ENCODE results near the gene CCDC85C. TPM values are rescaled to one million over a fixed set of nuclear protein-coding genes. Genes with fewer than 3 reads are reported as not detected.

Gene CCDC85C
- total and polyA plus RNA-seq, 10 of the 15 experiments (the other 5 are each of a cell fraction or from before 2014, with no cell fraction given), result 0.03 to 3.6 (median 1.1) TPM

GRCh38 chr14:99606359-99606758 lies 2.4 kb upstream of the CCDC85C start:
- TF ChIP-seq ZNF207 (IDR thresholded peaks at IDR 0.05; ENCODE audit: borderline replicate concordance) (no peak), ETV6 (conservative IDR thresholded peaks at IDR 0.05 in 1 of 2, IDR thresholded peaks at IDR 0.05 in 1 of 2; ENCODE audit: borderline replicate concordance in 1 of 2, low read depth in 1 of 2) (no peak), ZBTB33 (IDR thresholded peaks at IDR 0.05) (no peak), ZBED1 (IDR thresholded peaks at IDR 0.05; ENCODE audit: borderline replicate concordance) (no peak), MAX (IDR thresholded peaks at IDR 0.05; ENCODE audit: low read depth, low read length) (no peak), RFX5 (IDR thresholded peaks at IDR 0.05; ENCODE audit: low read depth, low read length) (no peak), PAX5 (IDR thresholded peaks at IDR 0.05; ENCODE audit: borderline replicate concordance, low read depth, low read length) (no peak), CBX3 (IDR thresholded peaks at IDR 0.05; ENCODE audit: borderline replicate concordance, low read depth) (no peak), FOXM1 (IDR thresholded peaks at IDR 0.05; ENCODE audit: low read depth, low read length) (no peak)
- TF ChIP-seq, protein P1, sequence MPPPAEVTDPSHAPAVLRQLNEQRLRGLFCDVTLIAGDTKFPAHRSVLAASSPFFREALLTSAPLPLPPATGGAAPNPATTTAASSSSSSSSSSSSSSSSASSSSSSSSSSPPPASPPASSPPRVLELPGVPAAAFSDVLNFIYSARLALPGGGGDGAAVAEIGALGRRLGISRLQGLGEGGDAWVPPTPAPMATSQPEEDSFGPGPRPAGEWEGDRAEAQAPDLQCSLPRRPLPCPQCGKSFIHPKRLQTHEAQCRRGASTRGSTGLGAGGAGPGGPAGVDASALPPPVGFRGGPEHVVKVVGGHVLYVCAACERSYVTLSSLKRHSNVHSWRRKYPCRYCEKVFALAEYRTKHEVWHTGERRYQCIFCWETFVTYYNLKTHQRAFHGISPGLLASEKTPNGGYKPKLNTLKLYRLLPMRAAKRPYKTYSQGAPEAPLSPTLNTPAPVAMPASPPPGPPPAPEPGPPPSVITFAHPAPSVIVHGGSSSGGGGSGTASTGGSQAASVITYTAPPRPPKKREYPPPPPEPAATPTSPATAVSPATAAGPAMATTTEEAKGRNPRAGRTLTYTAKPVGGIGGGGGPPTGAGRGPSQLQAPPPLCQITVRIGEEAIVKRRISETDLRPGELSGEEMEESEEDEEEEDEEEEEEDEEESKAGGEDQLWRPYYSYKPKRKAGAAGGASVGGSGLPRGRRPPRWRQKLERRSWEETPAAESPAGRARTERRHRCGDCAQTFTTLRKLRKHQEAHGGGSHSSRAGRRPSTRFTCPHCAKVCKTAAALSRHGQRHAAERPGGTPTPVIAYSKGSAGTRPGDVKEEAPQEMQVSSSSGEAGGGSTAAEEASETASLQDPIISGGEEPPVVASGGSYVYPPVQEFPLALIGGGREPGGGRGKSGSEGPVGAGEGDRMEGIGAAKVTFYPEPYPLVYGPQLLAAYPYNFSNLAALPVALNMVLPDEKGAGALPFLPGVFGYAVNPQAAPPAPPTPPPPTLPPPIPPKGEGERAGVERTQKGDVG (CRISPR knock-in tag; IDR thresholded peaks at IDR 0.05), result no peak
- DNase-seq (ENCODE audit: low read depth, low spot score) (no peak), ATAC-seq (no peak), FAIRE-seq (no peak)
- H3K27ac ChIP-seq (ENCODE audit: control insufficient read depth, insufficient read depth), result no peak overlapping the region
- RAD21 ChIA-PET (ENCODE audit: unreplicated experiment), result interaction anchor here (0.9 to 1.0 kb wide), 2 partner anchors 22 to 78 kb away, joined by 4 to 6 read pairs; partner anchors contain the start of gene CYP46A1
- WGBS (ENCODE audit: insufficient coverage, insufficient replicate concordance, low lambda C conversion rate, missing lambda C conversion rate), result 47% methylated on average over 6 of the region's 7 CpGs
- peaks cover 11% of the 10 kb centered on the region; the same call in 1 of the 2 replicates for H3K4me1 ChIP-seq (ENCODE audit: control insufficient read depth, insufficient read depth, low read length)
- in situ Hi-C loops (cut with MboI) (no loop called here), intact Hi-C loops (cut with micrococcal nuclease; ENCODE audit: unreplicated experiment) (no loop called here)
- H3K36me3 ChIP-seq (ENCODE audit: control insufficient read depth in 2 of 2, insufficient read depth in 2 of 2, low read length in 1 of 2), result no peaks in the 10 kb centered on the region
- no peak overlapping the region for H3K9ac ChIP-seq (ENCODE audit: control insufficient read depth, insufficient read depth, low read length)
- SMC1A ChIA-PET (ENCODE audit: uncharacterized antibody, unreplicated experiment), result interaction anchor here (1.2 to 1.5 kb wide), 2 partner anchors 16 to 293 kb away, joined by 3 to 4 read pairs; no protein-coding TSS in a partner anchor
- CTCF ChIA-PET, result interaction anchor here (1.2 kb wide), 1 partner anchor 78 kb away, joined by 4 read pairs; the partner anchor contains the start of gene CYP46A1
- H3K27me3 ChIP-seq (replicated peaks in 1 of 2; ENCODE audit: control insufficient read depth in 2 of 2, insufficient read depth in 2 of 2, low read length in 1 of 2), result no peaks in the 10 kb centered on the region; a peak in 1 of 4 replicates
- H4K20me1 ChIP-seq (ENCODE audit: control insufficient read depth, insufficient read depth), result no peaks in the 10 kb centered on the region
- H3K4me3 ChIP-seq, result no peak overlapping the region
- BruUV-seq (replicated peaks), result no TSS peak
- H2AFZ ChIP-seq (ENCODE audit: control insufficient read depth, low read depth, low read length), result no peak overlapping the region
- H3K79me2 ChIP-seq (ENCODE audit: control insufficient read depth, insufficient read depth, low read length), result no peaks in the 10 kb centered on the region
- POLR2A ChIA-PET, result interaction anchor here (0.6 to 2.4 kb wide), 4 partner anchors 11 to 78 kb away, joined by 3 to 10 read pairs (median 5); partner anchors contain the start of gene CYP46A1
- no peaks in the 10 kb centered on the region for H3K9me3 ChIP-seq (replicated peaks; ENCODE audit: control insufficient read depth, insufficient read depth, low read length)
- no peak overlapping the region for H3K4me2 ChIP-seq (ENCODE audit: control insufficient read depth, insufficient read depth)

Measured in GM12878 (cell line).